HCEC 1CT (cell line): ENCODE measurements around the gene FUBP1.
A peak's percentile ranks its signal among the peaks of the same experiment; 100 is the strongest.
"Not testable (repeated sequence)": the region's sequence is repeated elsewhere in the genome, so short reads cannot be mapped to it uniquely, and the experiment has no call there.

ENCODE experiments used
- DNase-seq: peaks from one replicate; pipeline ENCODE4 v3.0.0-alpha.2; 2017

FUBP1 gene

DNA sequence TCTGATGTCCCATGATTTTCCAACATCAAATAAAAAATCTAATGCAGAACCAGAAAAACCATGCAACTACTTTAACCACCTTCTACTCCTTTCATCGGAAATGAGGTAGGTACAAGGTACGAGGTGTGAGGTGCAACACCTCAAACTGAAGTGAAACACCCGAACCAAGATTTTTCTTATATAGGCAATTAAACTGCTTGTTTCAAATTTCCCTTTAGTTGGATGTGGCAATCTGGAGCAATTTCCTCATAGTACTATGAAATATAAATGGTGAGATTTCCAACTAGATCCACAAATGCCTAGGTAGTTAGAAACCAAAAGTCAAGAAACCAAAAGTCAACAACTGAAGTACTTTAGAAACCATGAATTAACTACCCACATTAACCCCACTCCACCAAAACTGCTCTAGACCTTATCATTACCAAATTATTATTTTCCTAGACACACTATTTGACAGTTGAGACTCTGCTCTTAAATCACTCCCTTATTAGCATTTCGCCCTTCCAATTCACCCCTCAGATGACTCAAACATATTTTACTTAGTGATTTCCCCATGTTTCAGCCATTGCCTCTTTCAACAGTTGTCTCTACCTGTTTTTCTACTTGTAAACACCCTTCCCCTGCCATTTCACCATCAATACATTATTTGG is 37.8 kb downstream of the FUBP1 start:
- DNase-seq: no peak

GRCh38 chr1:77938651-77939050 is 40.2 kb downstream of the FUBP1 start:
- no peak for DNase-seq

GRCh38 chr1:77929806-77930205 is 49.1 kb downstream of the FUBP1 start:
- DNase-seq: peak; percentile 38

- DNase-seq: no peak
These were observed 51.5 kb downstream of the FUBP1 start for GRCh38 chr1:77927414-77927813.

- DNase-seq: no peak
These were observed 52.1 kb downstream of the FUBP1 start for GRCh38 chr1:77926561-77927357.

DNA sequence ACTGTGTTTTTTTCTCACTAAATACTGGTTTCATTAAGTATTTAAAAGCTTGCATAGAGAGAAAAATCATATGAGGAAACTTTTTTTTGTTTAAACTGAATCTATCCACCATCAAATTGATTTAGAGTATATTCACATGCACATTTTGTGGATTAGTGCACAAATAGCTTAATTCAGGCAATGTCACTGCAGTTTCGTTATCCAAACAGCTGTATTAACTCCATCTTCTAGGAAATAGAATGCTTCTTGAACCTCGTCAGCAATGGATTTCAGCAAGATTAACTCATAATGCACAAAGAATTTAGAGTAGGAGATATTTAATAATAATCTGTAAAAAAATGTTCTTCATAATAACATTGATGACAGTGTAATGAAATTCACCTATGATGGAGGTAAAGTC is 52.9 kb downstream of the FUBP1 start:
- DNase-seq: no peak

DNA sequence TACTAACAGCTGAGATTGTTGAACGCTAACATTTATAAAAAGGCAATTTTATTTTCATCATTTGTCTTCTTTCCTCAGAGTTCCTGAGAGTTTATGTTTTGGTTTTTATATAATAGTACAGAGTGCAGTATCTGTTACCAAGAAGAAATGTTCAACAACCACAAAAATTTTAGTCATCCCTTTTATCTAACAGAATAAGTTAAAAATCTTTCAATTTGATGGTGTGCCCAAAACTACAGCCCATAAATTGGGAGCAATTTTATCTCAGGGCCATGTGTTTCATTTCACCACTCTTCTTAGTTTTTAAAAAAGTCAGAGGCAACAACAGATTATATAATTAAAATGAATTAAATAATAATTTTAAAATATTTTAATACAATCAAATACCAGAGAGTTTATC is 53.4 kb downstream of the FUBP1 start:
- DNase-seq: no peak

GRCh38 chr1:77918918-77919317 is 60.0 kb downstream of the FUBP1 start:
- not testable (repeated sequence) for DNase-seq

DNA sequence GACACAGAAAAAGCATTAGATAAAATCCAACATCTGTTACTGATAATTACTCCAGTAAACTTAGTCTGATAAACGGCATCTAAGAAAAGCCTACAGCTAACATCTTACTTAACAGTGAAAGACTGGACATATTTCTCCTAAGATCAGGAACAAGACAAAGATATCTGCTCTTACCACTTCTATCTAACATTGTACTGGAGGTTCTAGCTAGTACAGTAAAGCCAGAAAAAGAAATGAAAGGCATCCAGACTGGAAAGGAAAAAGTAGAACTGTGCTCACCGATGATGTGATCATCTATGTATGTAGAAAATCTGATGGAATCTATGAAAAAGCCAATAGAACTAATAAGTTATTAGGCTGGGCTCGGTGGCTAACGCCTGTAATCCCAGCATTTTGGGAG is 68.8 kb downstream of the FUBP1 start:
- no peak for DNase-seq

DNA sequence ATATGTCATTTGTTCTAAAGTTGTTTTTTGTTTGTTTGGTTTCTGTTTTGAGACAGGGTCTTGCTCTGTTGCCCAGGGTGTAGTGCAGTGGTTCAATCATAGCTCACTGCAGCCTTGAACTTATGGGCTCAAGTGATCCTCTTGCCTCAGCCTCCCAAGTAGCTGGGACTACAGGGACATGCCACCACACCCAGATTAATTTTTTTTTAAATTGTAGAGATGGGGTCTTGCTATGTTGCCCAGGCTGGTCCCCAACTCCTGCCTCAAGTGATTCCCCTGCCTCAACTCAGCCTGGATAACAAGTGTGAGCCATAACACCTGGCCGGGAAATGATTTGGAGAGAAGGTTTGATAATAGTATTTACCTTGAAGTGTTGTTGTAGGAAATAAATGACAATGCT is 72.2 kb downstream of the FUBP1 start:
- no peak for DNase-seq

- no peak for DNase-seq
These were observed 72.8 kb downstream of the FUBP1 start for GRCh38 chr1:77906019-77906545.

- DNase-seq: no peak
These were observed 73.3 kb downstream of the FUBP1 start for GRCh38 chr1:77905603-77906002.

DNA sequence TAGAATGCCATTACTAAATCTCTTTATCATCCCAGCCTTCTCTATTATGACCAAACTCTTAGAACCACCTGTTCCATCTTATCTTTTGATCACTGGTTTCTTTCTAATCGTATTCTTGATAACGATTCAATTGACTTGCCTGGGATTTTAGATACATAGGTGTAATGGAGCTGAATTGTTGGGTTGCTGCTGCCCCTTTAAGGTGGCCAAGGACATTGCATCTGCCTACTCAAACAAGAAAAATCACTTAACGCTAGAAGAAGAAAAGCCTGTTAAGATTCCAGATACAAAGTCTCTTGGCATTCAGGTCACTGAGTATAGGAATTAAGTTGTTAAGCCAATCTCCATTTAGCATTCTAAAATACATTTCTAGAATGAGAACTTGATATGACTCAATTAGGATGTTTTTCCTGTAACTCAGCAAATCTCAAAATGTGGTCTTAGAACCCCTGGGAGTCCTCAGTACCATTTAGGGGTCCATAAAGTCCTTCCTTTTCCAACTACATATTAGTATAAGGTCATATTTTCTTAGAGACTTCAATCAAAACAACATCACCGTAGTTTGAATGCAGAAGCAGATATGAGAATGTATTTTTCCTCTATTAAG is 78.1 kb downstream of the FUBP1 start:
- DNase-seq: peak; percentile 55

GRCh38 chr1:77899647-77900320 is 79.1 kb downstream of the FUBP1 start:
- DNase-seq: peak; percentile 62
